Transverse colon (tissue), 4 donors: ENCODE data around the gene KRT1. TPM values are rescaled to one million over a fixed set of nuclear protein-coding genes. Genes with fewer than 3 reads are reported as not detected.

Experiments used
- DNase-seq: peaks from one replicate; pipeline ENCODE4 v3.0.0-alpha.2; 2019
- H3K27ac ChIP-seq, 4 donors: fragments of 200-600 bp; sonication (generic); 2 replicates each; pipeline ENCODE4 v1.5.1; 2016 to 2018; ENCODE audit warnings: inconsistent platforms in 4 of 4
- H3K27me3 ChIP-seq: fragments of 200-600 bp; sonication (generic); 2 replicates; pipeline ENCODE4 v1.5.1; 2017; ENCODE audit warnings: inconsistent platforms
- H3K36me3 ChIP-seq, 4 donors: fragments of 200-600 bp; sonication (generic); 2 replicates each; pipeline ENCODE4 v1.5.1; 2017 to 2019; ENCODE audit warnings: inconsistent platforms in 4 of 4
- H3K4me1 ChIP-seq, 4 donors: fragments of 200-600 bp; sonication (generic); 2 replicates each; pipeline ENCODE4 v1.5.1; 2017 to 2020; ENCODE audit warnings: inconsistent platforms in 4 of 4
- H3K4me3 ChIP-seq, 4 donors: fragments of 200-600 bp; sonication (generic); 1 replicate in 1 of 4; 2 replicates in 3 of 4; pipeline versions ENCODE4 v1.5.1 to v1.6.1; 2017 to 2019; ENCODE audit warnings: inconsistent platforms in 4 of 4
- H3K9me3 ChIP-seq, 2 donors: fragments of 200-600 bp; sonication (generic); 2 replicates each; pipeline ENCODE4 v1.5.1; 2017 to 2019; ENCODE audit warnings: inconsistent platforms in 2 of 2
- EP300 ChIP-seq: sonication (generic); formaldehyde crosslinking; IDR thresholded peaks from one replicate; pipeline ENCODE4 v1.6.1; 2017; ENCODE audit warnings: antibody characterized with exemption, low read depth
- POLR2A ChIP-seq: fragments of 450-650 bp; IDR thresholded peaks from one replicate; pipeline ENCODE4 v1.6.1; 2016; ENCODE audit warnings: antibody characterized with exemption, mild to moderate bottlenecking, moderate library complexity
- POLR2AphosphoS5 ChIP-seq, 3 donors: sonication (generic); formaldehyde crosslinking; IDR thresholded peaks; one replicate each; pipeline ENCODE4 v1.6.1; 2016; ENCODE audit warnings: antibody characterized with exemption in 3 of 3
- WGBS, 2 donors: methylation state at CpG; one replicate each; pipeline ENCODE4 v1.1.5; 2018; ENCODE audit warnings: low coverage in 1 of 2; 5-methylcytosine and 5-hydroxymethylcytosine counted together
- in situ Hi-C, 4 donors: fragments of 200-750 bp; cut with MboI; loops; one replicate each; pipeline versions ENCODE4 v1.15.0 to v1.15.1; 2017; ENCODE audit warnings: low sequenced_read_pairs in 3 of 4, low pct_ligation_motif_present in 1 of 4, low pct_unique_long_range_greater_than_20kb in 1 of 4
- intact Hi-C: fragments of 100-400 bp; cut with DNase I; formaldehyde crosslinking; loops from one replicate; pipeline ENCODE4 v1.15.1; 2023; ENCODE audit warnings: low total_unique reads
- total RNA-seq, 4 donors: library from RNA; depleted of rRNA; stranded (reverse); fragments of >200 nt; gene quantifications; one replicate each; pipeline ENCODE4 v1.1.0, GENCODE V29; 2016
- TF ChIP-seq, protein P1 (sequence below), 5 experiments: fragments of 200-600 bp in 3 of 5; fragments of 450-650 bp in 2 of 5; sonication (generic) in 3 of 5; IDR thresholded peaks; 1 replicate in 2 of 5; 2 replicates in 3 of 5; pipeline ENCODE4 v1.5.1; 2016 to 2017; ENCODE audit warnings: antibody characterized with exemption in 5 of 5, inconsistent platforms in 3 of 5, mild to moderate bottlenecking in 2 of 5, moderate library complexity in 1 of 5

KRT1 gene
- total RNA-seq, 4 donors from 2014 or later, result not detected

DNA sequence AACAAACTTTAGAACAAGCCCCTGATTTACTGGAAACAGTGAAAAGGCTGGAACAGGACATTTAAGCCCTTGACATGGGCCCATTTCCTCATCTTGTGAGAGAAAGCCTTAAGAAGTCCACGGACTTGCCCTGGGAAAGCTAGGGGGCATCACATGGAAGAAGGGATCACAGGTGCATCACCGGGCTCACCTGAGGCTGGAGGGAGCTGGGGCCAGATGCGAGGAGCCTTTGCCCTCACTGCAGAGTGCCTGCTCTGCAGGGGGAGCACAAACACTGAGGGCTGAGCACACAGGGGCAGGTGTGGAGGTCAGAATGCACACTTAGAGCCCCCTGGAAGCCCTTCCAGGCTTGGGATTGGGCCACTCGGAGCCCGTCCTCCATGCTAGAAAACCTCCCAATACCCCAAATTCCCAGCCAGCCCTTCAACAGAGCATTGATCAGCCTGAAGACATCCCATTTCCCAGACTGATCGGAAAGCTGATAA, 5.2 kb upstream of the KRT1 start:
- DNase-seq, result no peak
- Histone ChIP-seq H3K9me3 (no peaks in the 10 kb centered on the region), H3K36me3 (no peaks in the 10 kb centered on the region), H3K27me3 (peaks cover 16% of the 10 kb centered on the region), H3K27ac (no peak overlapping the region), H3K4me1 (peaks cover 0 to under 1% (median 0%) of the 10 kb centered on the region in 4 donors), H3K4me3 (no peak overlapping the region)
- no peak for TF ChIP-seq POLR2A
- TF ChIP-seq, protein P1, sequence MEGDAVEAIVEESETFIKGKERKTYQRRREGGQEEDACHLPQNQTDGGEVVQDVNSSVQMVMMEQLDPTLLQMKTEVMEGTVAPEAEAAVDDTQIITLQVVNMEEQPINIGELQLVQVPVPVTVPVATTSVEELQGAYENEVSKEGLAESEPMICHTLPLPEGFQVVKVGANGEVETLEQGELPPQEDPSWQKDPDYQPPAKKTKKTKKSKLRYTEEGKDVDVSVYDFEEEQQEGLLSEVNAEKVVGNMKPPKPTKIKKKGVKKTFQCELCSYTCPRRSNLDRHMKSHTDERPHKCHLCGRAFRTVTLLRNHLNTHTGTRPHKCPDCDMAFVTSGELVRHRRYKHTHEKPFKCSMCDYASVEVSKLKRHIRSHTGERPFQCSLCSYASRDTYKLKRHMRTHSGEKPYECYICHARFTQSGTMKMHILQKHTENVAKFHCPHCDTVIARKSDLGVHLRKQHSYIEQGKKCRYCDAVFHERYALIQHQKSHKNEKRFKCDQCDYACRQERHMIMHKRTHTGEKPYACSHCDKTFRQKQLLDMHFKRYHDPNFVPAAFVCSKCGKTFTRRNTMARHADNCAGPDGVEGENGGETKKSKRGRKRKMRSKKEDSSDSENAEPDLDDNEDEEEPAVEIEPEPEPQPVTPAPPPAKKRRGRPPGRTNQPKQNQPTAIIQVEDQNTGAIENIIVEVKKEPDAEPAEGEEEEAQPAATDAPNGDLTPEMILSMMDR (IDR thresholded peaks at IDR 0.05), result no peak
- TF ChIP-seq POLR2AphosphoS5 (IDR thresholded peaks at IDR 0.05), result no peak
- TF ChIP-seq EP300, result no peak
- in situ Hi-C loops, result no loop called here
- WGBS, 2 donors, result 60 to 75% methylated on average over 1 to 6 of the region's 6 CpGs
- intact Hi-C loops, result no loop called here

DNA sequence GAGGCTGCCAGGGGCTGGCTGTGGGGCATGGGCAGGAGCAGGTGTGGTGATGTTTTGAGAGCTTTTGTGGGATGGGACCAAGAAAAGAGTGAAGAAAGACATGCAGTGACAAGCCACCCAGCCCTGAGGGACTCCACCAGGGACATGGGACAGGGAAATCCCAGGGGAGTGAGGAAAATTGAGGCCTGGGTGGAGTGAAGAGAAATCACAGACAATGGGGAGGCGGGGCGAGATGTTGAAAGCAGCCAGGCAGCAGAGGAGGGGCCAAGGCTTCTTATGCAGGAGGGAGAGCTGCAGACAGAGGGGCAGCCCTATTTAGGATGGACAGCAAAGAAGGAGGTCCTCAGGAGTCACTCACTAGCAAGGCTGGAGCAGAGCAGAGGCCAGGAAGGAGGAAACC, 4.2 kb upstream of the KRT1 start:
- H3K27me3 ChIP-seq, result peaks cover 7% of the 10 kb centered on the region
- intact Hi-C loops (no loop called here), in situ Hi-C loops (no loop called here)
- 86% methylated on average over 2 of the region's 2 CpGs; no CpG with 5 or more reads in 1 of the 2 donors for WGBS, 2 donors
- no peak overlapping the region for H3K27ac ChIP-seq
- H3K4me1 ChIP-seq, result no peaks in the 10 kb centered on the region
- H3K36me3 ChIP-seq, result no peaks in the 10 kb centered on the region
- H3K9me3 ChIP-seq, result no peaks in the 10 kb centered on the region
- no peak overlapping the region for H3K4me3 ChIP-seq
- DNase-seq, result no peak
- TF ChIP-seq POLR2AphosphoS5 (IDR thresholded peaks at IDR 0.05), result no peak

DNA sequence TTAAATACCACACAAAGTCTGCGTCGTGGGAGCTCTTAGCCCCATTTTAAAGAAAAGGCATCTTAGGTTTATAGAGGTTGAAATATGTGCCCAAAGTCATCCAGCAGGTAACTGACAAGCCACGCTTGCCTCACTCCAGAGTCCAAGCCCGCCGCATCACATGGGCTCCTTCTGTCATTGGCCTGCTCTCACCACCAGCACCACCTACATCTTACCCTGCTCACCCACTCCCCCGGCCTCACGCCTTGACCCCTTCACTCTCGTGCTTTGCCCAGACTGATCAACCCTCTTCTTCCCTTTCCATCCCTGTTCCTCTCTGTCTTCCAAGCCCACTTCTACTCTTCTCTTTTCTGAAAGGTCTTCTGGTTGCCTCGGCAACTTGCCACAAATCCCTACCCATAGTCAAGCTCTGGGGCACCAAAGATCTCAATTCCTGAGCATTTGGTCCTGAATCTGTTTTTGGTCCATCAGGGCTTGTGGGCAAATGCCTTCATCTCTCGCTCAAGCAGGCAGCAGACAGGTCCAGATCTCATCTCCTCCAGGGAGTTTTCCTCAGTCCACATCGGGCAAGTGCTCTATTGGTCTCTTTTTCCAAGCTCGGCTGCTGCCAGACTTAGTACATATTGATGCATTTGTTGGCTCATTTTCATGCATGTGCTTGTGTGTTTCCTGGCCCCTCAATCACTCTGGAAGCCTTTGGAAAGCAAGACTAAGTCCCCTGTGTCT, 3.5 kb upstream of the KRT1 start:
- Histone ChIP-seq H3K4me1 (no peaks in the 10 kb centered on the region), H3K27ac (no peak overlapping the region), H3K9me3 (no peaks in the 10 kb centered on the region), H3K27me3 (peaks cover 4% of the 10 kb centered on the region), H3K4me3 (no peak overlapping the region), H3K36me3 (no peaks in the 10 kb centered on the region)
- no peak for DNase-seq
- in situ Hi-C loops (no loop called here), intact Hi-C loops (no loop called here)
- TF ChIP-seq EP300 (no peak), POLR2A (no peak), POLR2AphosphoS5 (IDR thresholded peaks at IDR 0.05) (no peak)
- TF ChIP-seq, protein P1 (IDR thresholded peaks at IDR 0.05), result no peak
- 84 to 93% methylated on average over 6 to 12 of the region's 12 CpGs for WGBS, 2 donors

DNA sequence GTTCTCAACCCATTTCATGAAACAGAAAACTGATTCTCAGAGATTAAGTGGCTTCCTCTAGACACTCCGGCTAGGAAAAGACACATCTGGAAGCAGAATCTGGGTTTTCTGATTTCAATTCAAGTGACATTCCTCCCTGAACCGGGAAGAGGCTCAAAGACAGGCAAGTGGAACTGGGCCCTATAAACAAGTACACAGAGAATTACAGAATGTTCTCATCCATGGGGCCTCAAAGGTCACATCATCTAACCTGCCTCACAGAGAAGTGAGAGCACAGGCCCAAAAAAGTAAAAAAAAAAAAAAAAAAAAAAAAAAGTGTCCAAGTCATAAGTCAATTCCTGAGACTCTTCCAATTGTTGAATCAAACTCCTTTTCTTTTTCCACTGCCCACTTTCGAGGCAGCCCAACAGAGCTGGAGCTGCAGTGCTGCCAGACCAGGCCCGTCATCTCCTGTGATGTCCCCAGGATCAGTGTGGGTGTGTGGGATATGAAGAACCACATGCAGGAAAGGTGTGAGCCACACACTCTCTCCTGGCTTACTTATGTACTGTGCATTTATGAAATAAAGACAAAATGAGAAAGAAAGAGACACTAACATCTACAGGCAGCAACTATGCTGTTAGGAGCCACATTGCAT, 2.8 kb upstream of the KRT1 start:
- in situ Hi-C loops (no loop called here), intact Hi-C loops (no loop called here)
- Histone ChIP-seq H3K27ac (no peak overlapping the region), H3K27me3 (peaks cover 3% of the 10 kb centered on the region), H3K4me3 (no peak overlapping the region), H3K4me1 (no peaks in the 10 kb centered on the region), H3K9me3 (no peaks in the 10 kb centered on the region), H3K36me3 (no peaks in the 10 kb centered on the region)
- DNase-seq, result no peak
- TF ChIP-seq POLR2AphosphoS5 (IDR thresholded peaks at IDR 0.05) (no peak), POLR2A (no peak), EP300 (no peak)
- TF ChIP-seq, protein P1 (IDR thresholded peaks at IDR 0.05), result no peak
- 66 to 70% methylated on average over 4 of the region's 4 CpGs for WGBS, 2 donors
